Right forelimb (tissue), 1 donor: Measurements from ENCODE around the gene CDK6.

ENCODE experiments used
- DNase-seq: peaks from one replicate; pipeline ENCODE4 v3.0.0-alpha.2; 2018

The CDK6 gene

GRCh38 chr7:92788559-92789183 is 47.7 kb downstream of the CDK6 start:
- DNase-seq: no peak

GRCh38 chr7:92785923-92786322 is 50.5 kb downstream of the CDK6 start:
- DNase-seq: no peak

- no peak for DNase-seq
These were observed 51.4 kb downstream of the CDK6 start for GRCh38 chr7:92784935-92785334.

- no peak for DNase-seq
These were observed 52.8 kb downstream of the CDK6 start for GRCh38 chr7:92783260-92784201.

- DNase-seq: no peak
These were observed 53.5 kb downstream of the CDK6 start for GRCh38 chr7:92782855-92783254.

- no peak for DNase-seq
These were observed 54.1 kb downstream of the CDK6 start for GRCh38 chr7:92782236-92782635.

GRCh38 chr7:92781117-92781720 is 55.2 kb downstream of the CDK6 start:
- no peak for DNase-seq

- DNase-seq: no peak
These were observed 57.4 kb downstream of the CDK6 start for GRCh38 chr7:92778972-92779371.

GRCh38 chr7:92777993-92778392 is 58.4 kb downstream of the CDK6 start:
- DNase-seq: no peak

- no peak for DNase-seq
These were observed 62.6 kb downstream of the CDK6 start for GRCh38 chr7:92773808-92774207.

GRCh38 chr7:92769844-92770243 is 66.5 kb downstream of the CDK6 start:
- DNase-seq: no peak

GRCh38 chr7:92769394-92769699 is 67.0 kb downstream of the CDK6 start:
- no peak for DNase-seq

GRCh38 chr7:92768501-92769393 is 67.6 kb downstream of the CDK6 start:
- DNase-seq: no peak

GRCh38 chr7:92767437-92767836 is 68.9 kb downstream of the CDK6 start:
- DNase-seq: no peak

- DNase-seq: no peak
These were observed 69.8 kb downstream of the CDK6 start for GRCh38 chr7:92766461-92767003.

- DNase-seq: no peak
These were observed 70.6 kb downstream of the CDK6 start for GRCh38 chr7:92765725-92766124.

- no peak for DNase-seq
These were observed 72.5 kb downstream of the CDK6 start for GRCh38 chr7:92763636-92764423.

- DNase-seq: no peak
These were observed 73.5 kb downstream of the CDK6 start for GRCh38 chr7:92762851-92763250.

- no peak for DNase-seq
These were observed 74.8 kb downstream of the CDK6 start for GRCh38 chr7:92761391-92762097.

- no peak for DNase-seq
These were observed 77.5 kb downstream of the CDK6 start for GRCh38 chr7:92758796-92759431.
